Measurements from ENCODE around the gene HRAS. TPM values are rescaled to one million over a fixed set of nuclear protein-coding genes. Genes with fewer than 3 reads are reported as not detected.

The HRAS gene
- total and polyA plus RNA-seq, 2 of the 13 experiments (the other 11 are each of a cell fraction or from before 2014, with no cell fraction given) = 32.9 to 50.0 TPM

DNA sequence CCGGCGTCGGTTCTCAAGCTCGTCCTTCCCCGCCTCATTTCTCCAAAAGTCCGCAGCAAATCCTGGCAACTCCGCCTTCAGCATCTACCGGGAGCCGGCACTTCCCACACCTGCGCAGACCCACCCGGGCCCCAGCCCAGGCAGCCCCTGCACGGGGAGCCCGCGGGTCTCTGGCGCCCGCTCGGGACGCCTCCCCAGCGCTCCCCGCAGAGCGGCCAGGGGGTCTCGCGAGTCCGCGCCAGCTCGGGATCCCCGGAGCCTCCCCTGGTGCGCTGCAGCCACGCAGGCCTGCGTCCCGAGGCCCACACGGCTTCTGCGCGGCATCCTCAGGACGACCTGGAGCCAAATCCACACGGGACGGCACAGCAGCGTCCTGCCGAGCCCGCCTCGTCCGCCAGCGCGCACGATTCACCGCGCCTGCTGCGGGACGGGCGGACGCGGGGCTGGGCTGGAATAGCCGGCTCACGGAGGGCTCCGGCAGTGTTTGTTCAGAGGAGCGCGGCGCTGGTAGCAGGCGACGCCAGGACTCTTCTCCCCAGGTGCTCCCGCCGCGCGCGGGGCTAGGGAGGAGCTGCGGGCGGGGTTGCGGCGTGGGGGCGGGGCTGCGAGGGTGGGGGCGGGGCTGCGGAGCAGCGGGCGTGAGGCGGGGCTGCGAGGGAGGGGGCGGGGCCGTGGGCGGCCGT is 40.1 kb upstream of the HRAS start (continued):
- TF ChIP-seq, protein P1, sequence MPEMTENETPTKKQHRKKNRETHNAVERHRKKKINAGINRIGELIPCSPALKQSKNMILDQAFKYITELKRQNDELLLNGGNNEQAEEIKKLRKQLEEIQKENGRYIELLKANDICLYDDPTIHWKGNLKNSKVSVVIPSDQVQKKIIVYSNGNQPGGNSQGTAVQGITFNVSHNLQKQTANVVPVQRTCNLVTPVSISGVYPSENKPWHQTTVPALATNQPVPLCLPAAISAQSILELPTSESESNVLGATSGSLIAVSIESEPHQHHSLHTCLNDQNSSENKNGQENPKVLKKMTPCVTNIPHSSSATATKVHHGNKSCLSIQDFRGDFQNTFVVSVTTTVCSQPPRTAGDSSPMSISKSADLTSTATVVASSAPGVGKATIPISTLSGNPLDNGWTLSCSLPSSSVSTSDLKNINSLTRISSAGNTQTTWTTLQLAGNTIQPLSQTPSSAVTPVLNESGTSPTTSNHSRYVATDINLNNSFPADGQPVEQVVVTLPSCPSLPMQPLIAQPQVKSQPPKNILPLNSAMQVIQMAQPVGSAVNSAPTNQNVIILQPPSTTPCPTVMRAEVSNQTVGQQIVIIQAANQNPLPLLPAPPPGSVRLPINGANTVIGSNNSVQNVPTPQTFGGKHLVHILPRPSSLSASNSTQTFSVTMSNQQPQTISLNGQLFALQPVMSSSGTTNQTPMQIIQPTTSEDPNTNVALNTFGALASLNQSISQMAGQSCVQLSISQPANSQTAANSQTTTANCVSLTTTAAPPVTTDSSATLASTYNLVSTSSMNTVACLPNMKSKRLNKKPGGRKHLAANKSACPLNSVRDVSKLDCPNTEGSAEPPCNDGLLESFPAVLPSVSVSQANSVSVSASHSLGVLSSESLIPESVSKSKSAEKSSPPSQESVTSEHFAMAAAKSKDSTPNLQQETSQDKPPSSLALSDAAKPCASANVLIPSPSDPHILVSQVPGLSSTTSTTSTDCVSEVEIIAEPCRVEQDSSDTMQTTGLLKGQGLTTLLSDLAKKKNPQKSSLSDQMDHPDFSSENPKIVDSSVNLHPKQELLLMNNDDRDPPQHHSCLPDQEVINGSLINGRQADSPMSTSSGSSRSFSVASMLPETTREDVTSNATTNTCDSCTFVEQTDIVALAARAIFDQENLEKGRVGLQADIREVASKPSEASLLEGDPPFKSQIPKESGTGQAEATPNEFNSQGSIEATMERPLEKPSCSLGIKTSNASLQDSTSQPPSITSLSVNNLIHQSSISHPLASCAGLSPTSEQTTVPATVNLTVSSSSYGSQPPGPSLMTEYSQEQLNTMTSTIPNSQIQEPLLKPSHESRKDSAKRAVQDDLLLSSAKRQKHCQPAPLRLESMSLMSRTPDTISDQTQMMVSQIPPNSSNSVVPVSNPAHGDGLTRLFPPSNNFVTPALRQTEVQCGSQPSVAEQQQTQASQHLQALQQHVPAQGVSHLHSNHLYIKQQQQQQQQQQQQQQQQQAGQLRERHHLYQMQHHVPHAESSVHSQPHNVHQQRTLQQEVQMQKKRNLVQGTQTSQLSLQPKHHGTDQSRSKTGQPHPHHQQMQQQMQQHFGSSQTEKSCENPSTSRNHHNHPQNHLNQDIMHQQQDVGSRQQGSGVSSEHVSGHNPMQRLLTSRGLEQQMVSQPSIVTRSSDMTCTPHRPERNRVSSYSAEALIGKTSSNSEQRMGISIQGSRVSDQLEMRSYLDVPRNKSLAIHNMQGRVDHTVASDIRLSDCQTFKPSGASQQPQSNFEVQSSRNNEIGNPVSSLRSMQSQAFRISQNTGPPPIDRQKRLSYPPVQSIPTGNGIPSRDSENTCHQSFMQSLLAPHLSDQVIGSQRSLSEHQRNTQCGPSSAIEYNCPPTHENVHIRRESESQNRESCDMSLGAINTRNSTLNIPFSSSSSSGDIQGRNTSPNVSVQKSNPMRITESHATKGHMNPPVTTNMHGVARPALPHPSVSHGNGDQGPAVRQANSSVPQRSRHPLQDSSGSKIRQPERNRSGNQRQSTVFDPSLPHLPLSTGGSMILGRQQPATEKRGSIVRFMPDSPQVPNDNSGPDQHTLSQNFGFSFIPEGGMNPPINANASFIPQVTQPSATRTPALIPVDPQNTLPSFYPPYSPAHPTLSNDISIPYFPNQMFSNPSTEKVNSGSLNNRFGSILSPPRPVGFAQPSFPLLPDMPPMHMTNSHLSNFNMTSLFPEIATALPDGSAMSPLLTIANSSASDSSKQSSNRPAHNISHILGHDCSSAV (CRISPR knock-in tag; IDR thresholded peaks at IDR 0.05; ENCODE audit: borderline replicate concordance) = no peak
- TF ChIP-seq FOXK2 (IDR thresholded peaks at IDR 0.05) (no peak), CBFB (CRISPR knock-in tag; IDR thresholded peaks at IDR 0.05) (no peak), TFE3 (CRISPR knock-in tag; IDR thresholded peaks at IDR 0.05) (no peak), ZNF678 (CRISPR knock-in tag; IDR thresholded peaks at IDR 0.05) (no peak), ZNF329 (CRISPR knock-in tag; IDR thresholded peaks at IDR 0.05; ENCODE audit: low read depth) (no peak), MLLT10 (CRISPR knock-in tag; IDR thresholded peaks at IDR 0.05) (no peak), ZNF292 (CRISPR knock-in tag; IDR thresholded peaks at IDR 0.05; ENCODE audit: borderline replicate concordance, low read depth) (no peak)
- TF ChIP-seq, protein P2, sequence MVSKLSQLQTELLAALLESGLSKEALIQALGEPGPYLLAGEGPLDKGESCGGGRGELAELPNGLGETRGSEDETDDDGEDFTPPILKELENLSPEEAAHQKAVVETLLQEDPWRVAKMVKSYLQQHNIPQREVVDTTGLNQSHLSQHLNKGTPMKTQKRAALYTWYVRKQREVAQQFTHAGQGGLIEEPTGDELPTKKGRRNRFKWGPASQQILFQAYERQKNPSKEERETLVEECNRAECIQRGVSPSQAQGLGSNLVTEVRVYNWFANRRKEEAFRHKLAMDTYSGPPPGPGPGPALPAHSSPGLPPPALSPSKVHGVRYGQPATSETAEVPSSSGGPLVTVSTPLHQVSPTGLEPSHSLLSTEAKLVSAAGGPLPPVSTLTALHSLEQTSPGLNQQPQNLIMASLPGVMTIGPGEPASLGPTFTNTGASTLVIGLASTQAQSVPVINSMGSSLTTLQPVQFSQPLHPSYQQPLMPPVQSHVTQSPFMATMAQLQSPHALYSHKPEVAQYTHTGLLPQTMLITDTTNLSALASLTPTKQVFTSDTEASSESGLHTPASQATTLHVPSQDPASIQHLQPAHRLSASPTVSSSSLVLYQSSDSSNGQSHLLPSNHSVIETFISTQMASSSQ (IDR thresholded peaks at IDR 0.05; ENCODE audit: low read depth) = no peak
- TF ChIP-seq, protein P2 (CRISPR knock-in tag; IDR thresholded peaks at IDR 0.05; ENCODE audit: borderline replicate concordance) = no peak
- TF ChIP-seq, protein P3, sequence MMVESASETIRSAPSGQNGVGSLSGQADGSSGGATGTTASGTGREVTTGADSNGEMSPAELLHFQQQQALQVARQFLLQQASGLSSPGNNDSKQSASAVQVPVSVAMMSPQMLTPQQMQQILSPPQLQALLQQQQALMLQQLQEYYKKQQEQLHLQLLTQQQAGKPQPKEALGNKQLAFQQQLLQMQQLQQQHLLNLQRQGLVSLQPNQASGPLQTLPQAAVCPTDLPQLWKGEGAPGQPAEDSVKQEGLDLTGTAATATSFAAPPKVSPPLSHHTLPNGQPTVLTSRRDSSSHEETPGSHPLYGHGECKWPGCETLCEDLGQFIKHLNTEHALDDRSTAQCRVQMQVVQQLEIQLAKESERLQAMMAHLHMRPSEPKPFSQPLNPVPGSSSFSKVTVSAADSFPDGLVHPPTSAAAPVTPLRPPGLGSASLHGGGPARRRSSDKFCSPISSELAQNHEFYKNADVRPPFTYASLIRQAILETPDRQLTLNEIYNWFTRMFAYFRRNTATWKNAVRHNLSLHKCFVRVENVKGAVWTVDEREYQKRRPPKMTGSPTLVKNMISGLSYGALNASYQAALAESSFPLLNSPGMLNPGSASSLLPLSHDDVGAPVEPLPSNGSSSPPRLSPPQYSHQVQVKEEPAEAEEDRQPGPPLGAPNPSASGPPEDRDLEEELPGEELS (CRISPR knock-in tag; IDR thresholded peaks at IDR 0.05) = peak; percentile 33
- TF ChIP-seq, protein P4, sequence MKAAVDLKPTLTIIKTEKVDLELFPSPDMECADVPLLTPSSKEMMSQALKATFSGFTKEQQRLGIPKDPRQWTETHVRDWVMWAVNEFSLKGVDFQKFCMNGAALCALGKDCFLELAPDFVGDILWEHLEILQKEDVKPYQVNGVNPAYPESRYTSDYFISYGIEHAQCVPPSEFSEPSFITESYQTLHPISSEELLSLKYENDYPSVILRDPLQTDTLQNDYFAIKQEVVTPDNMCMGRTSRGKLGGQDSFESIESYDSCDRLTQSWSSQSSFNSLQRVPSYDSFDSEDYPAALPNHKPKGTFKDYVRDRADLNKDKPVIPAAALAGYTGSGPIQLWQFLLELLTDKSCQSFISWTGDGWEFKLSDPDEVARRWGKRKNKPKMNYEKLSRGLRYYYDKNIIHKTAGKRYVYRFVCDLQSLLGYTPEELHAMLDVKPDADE (CRISPR knock-in tag; IDR thresholded peaks at IDR 0.05) = no peak
